Loucy (cell line): Measurements from ENCODE around the gene CXorf49B.
"Not testable (repeated sequence)": the region's sequence is repeated elsewhere in the genome, so short reads cannot be mapped to it uniquely, and the experiment has no call there.

Source experiments
- CTCF ChIP-seq: fragments of 200-600 bp; sonication (generic); conservative IDR thresholded peaks from 2 replicates; pipeline ENCODE4 v1.5.1; 2014; ENCODE audit warnings: mild to moderate bottlenecking, antibody characterized with exemption, low read length
- EZH2phosphoT487 ChIP-seq: fragments of 200-600 bp; IDR thresholded peaks from 2 replicates; pipeline ENCODE4 v1.6.1; 2018; ENCODE audit warnings: antibody characterized with exemption, mild to moderate bottlenecking, moderate library complexity, borderline replicate concordance

GRCh38 chrX:71765613-71766012 is 2.5 kb downstream of the CXorf49B start:
- TF ChIP-seq CTCF, EZH2phosphoT487: not testable (repeated sequence)
